ENCODE data around the gene PLCH2. TPM values are rescaled to one million over a fixed set of nuclear protein-coding genes. Genes with fewer than 3 reads are reported as not detected.

Gene PLCH2
- total and polyA plus RNA-seq, 11 donors: 0.04 to 1.0 (median 0.35) TPM; not detected in 4

DNA sequence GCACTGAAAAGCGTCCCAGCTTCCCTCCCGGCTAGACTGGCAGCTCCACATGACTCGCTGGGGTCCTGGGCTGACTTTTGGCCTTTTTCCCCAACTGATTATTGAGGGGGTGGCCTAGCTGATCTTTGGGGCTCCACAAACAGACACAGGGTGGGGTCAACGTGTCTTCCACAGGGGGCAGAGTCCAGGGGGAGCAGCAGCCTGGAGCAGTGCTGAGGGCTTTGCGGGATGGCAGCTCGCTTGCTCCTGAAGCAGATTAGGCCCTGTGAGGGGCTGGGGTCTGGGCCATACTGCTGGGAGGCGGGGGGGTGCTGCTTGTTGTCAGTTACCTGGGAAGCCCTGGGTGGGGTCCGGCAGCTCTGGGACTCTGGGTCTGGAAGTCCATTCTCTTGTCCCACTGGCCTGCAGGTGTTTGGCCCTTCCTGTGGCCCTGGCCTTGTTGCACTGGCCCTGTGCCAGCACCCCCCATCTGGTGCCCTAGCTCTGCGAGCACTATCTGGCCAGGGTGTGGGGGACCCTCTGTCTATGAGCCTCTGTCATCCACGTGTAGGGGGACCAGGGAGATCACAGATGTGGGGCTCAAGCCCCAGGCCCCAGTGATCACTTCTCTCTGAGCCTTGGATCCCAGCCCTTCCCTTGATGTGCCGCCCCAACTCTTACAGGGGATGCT lies 66.3 kb downstream of the PLCH2 start:
- Histone ChIP-seq H3K27ac (no peak overlapping the region), H3K4me3 (no peak overlapping the region), H3K9me3 (no peaks in the 10 kb centered on the region), H3K27me3 (peaks cover 0 to 30% (median 9%) of the 10 kb centered on the region in 9 donors), H3K4me1 (peaks cover 12 to 70% (median 48%) of the 10 kb centered on the region in 12 donors), H3K36me3 (no peaks in the 10 kb centered on the region)
- 61 to 86% (median 84%) methylated on average over 4 to 11 of the region's 11 CpGs for WGBS, 4 donors
- TF ChIP-seq CTCF (IDR thresholded peaks at IDR 0.05): no peak
- TF ChIP-seq POLR2A (IDR thresholded peaks at IDR 0.05): no peak
- DNase-seq (no peak), ATAC-seq (no peak)
- intact Hi-C loops (cut with DNase I): loop anchor here in 5 of 10 donors (10.0 kb wide), 4 partner anchors 102 to 358 kb away; partner anchors contain the start of gene FAAP20 (in 2 of the 5)

- H3K4me1 ChIP-seq: peaks cover 21 to 81% (median 58%) of the 10 kb centered on the region in 12 donors
- peak in 1 of 5 donors; percentile 54 for DNase-seq
- TF ChIP-seq CTCF (IDR thresholded peaks at IDR 0.05) (no peak), POLR2A (IDR thresholded peaks at IDR 0.05) (no peak)
- 35 to 42% (median 36%) methylated on average over 10 to 26 of the region's 26 CpGs for WGBS, 4 donors
- H3K9me3 ChIP-seq: no peaks in the 10 kb centered on the region
- intact Hi-C loops (cut with DNase I): loop anchor here in 5 of 10 donors (10.0 kb wide), 4 partner anchors 101 to 359 kb away; partner anchors contain the start of gene FAAP20 (in 2 of the 5)
- H3K36me3 ChIP-seq: no peaks in the 10 kb centered on the region
- H3K4me3 ChIP-seq: no peak overlapping the region
- no peak for ATAC-seq
- H3K27me3 ChIP-seq: peaks cover 0 to 28% (median 9%) of the 10 kb centered on the region in 9 donors
- H3K27ac ChIP-seq: peak overlapping the region in 7 of 12 donors; percentile 35 to 99 (median 96)
These were observed 67.5 kb downstream of the PLCH2 start for GRCh38 chr1:2543543-2544092.

DNA sequence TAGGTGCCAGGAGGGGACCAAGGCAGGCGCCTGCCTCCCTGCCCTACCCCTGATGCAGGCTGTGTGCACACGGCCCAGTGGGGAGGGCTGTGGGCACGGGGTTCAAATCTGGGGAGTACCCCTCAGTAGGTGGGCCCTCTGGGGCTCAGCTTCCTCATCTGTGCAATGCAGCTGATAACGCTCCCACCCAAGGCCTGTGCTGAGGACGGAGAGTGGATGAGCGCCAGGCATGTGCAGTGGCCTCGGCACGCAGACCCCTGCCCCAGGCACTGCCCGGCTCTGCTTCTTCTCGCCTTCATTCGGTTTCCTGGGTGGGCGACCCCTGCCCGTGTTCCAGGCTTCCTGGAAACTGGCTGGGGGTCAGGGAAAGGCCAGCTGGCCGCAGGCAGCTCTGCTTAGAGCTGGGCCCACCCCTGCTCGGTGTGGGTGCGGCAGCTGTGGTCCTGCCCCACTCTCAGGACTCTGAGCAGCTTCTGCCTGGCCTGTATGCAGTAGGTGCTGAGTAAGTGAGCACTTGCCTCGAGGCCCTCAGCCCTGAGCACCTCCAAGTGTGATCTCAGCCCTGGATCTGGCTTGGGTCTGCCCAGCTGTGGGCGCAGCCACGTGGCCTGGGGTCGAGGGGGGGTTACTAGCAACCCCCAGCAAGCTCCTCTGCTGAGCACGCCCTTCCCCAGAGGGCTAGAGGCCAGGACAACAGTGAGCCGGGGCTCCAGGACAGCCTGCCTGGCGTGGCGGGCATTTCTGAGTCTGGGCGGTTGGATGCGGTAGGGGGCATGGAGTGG lies 68.2 kb downstream of the PLCH2 start:
- H3K4me1 ChIP-seq: peaks cover 23 to 86% (median 63%) of the 10 kb centered on the region in 12 donors
- H3K4me3 ChIP-seq: no peak overlapping the region
- DNase-seq: peak in 1 of 5 donors; percentile 53
- H3K36me3 ChIP-seq: no peaks in the 10 kb centered on the region
- ATAC-seq: no peak
- WGBS, 4 donors: 30 to 64% (median 54%) methylated on average over 13 to 26 of the region's 26 CpGs
- H3K27me3 ChIP-seq: peaks cover 0 to 21% (median 8%) of the 10 kb centered on the region in 9 donors
- peak overlapping the region in 10 of 12 donors; percentile 20 to 99 (median 95) for H3K27ac ChIP-seq
- TF ChIP-seq POLR2A (IDR thresholded peaks at IDR 0.05) (no peak), CTCF (IDR thresholded peaks at IDR 0.05) (no peak)
- intact Hi-C loops (cut with DNase I): loop anchor here in 5 of 10 donors (10.0 kb wide), 4 partner anchors 101 to 359 kb away; partner anchors contain the start of gene FAAP20 (in 2 of the 5)
- no peaks in the 10 kb centered on the region for H3K9me3 ChIP-seq
